ENCODE results near the gene BPIFB6. TPM values are rescaled to one million over a fixed set of nuclear protein-coding genes. Genes with fewer than 3 reads are reported as not detected.

Gene BPIFB6
- total RNA-seq, 1 experiment from 2014 or later: not detected

DNA sequence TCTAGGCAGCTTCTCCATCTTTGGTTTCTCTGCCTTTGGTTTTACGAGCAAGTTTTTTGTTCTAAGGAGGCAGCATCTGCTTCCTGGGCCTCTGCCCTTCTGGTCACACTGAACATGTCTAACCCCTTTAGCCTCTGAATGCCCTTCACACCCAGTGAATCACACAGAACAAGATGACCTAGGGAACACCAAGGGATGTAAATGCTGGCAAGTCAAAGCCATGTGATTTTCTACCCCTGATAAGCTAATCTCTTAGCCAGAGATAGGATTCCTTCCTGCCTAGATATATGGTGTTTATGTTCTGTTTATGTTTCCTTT is 7.2 kb upstream of the BPIFB6 start:
- BruUV-seq (replicated peaks): no TSS peak

DNA sequence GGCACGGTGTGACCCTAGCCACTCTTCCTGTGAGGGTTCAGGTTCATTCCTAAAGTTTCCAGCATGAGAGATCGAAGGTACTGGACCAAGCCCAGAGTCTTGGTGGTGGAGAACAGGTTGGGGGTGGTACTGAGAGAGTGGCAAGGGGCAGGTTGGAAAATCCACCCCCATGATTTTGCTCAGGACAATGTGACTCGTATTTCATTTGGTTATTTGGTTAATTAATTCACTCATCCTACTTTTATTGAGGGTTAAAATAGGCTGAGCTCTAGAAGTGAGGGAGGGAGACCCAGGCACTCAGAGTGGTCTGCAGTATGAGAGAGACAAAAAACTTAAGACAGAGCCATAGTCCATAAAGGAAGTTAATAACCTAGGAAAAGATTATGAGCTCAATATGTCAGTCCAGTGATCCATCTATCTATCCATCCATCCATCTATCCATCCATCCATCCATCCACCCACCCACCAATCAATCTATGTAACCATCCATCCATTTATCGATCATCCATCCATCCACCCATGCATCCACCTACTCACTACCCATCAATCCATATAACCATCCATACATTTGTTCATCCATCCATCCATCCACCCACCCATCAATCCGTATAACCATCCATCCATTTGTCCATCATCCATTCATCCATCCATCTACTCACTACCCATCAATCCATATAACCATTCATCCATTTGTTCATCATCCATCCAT is 6.7 kb upstream of the BPIFB6 start:
- H3K27me3 ChIP-seq (ENCODE audit: insufficient read depth, low read depth): peaks cover 56% of the 10 kb centered on the region

More for the DNA sequence above, 7.2 kb upstream of the BPIFB6 start:
- Histone ChIP-seq H3K79me2 (ENCODE audit: low read depth) (no peaks in the 10 kb centered on the region), H3K9me3 (ENCODE audit: insufficient read depth, low read depth) (no peaks in the 10 kb centered on the region), H3K27me3 (ENCODE audit: insufficient read depth, low read depth) (peaks cover 56% of the 10 kb centered on the region), H3K36me3 (ENCODE audit: low read depth) (no peaks in the 10 kb centered on the region), H3K4me1 (replicated peaks; ENCODE audit: insufficient read depth) (no peaks in the 10 kb centered on the region), H3K4me2 (no peak overlapping the region), H2AFZ (no peak overlapping the region), H3K27ac (no peak overlapping the region), H3K9me2 (ENCODE audit: insufficient read depth) (no peaks in the 10 kb centered on the region), H3F3A (ENCODE audit: insufficient read depth, low read depth) (no peaks in the 10 kb centered on the region), H3K4me3 (no peak overlapping the region), H4K20me1 (ENCODE audit: insufficient read depth) (no peaks in the 10 kb centered on the region)
- ChIA-PET POLR2A (ENCODE audit: unreplicated experiment) (no interaction called here), CTCF (no interaction called here)
- TF ChIP-seq, protein P1, sequence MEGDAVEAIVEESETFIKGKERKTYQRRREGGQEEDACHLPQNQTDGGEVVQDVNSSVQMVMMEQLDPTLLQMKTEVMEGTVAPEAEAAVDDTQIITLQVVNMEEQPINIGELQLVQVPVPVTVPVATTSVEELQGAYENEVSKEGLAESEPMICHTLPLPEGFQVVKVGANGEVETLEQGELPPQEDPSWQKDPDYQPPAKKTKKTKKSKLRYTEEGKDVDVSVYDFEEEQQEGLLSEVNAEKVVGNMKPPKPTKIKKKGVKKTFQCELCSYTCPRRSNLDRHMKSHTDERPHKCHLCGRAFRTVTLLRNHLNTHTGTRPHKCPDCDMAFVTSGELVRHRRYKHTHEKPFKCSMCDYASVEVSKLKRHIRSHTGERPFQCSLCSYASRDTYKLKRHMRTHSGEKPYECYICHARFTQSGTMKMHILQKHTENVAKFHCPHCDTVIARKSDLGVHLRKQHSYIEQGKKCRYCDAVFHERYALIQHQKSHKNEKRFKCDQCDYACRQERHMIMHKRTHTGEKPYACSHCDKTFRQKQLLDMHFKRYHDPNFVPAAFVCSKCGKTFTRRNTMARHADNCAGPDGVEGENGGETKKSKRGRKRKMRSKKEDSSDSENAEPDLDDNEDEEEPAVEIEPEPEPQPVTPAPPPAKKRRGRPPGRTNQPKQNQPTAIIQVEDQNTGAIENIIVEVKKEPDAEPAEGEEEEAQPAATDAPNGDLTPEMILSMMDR (conservative IDR thresholded peaks at IDR 0.05): no peak
- TF ChIP-seq EZH2 (IDR thresholded peaks at IDR 0.05; ENCODE audit: low read depth): no peak
- no peak for DNase-seq
- intact Hi-C loops (cut with micrococcal nuclease; ENCODE audit: unreplicated experiment): no loop called here

GRCh38 chr20:33025318-33025876 is 6.1 kb upstream of the BPIFB6 start:
- no peaks in the 10 kb centered on the region for H3K9me3 ChIP-seq (ENCODE audit: insufficient read depth, low read depth)
- H3K27ac ChIP-seq: no peak overlapping the region

More for the DNA sequence above, 6.7 kb upstream of the BPIFB6 start:
- CTCF ChIA-PET: no interaction called here
- H3K4me1 ChIP-seq (replicated peaks; ENCODE audit: insufficient read depth): no peaks in the 10 kb centered on the region
- POLR2A ChIA-PET (ENCODE audit: unreplicated experiment): no interaction called here
- BruUV-seq (replicated peaks): no TSS peak
- H3K9me3 ChIP-seq (ENCODE audit: insufficient read depth, low read depth): no peaks in the 10 kb centered on the region
- H3F3A ChIP-seq (ENCODE audit: insufficient read depth, low read depth): no peaks in the 10 kb centered on the region
- no peaks in the 10 kb centered on the region for H4K20me1 ChIP-seq (ENCODE audit: insufficient read depth)
- H3K79me2 ChIP-seq (ENCODE audit: low read depth): no peaks in the 10 kb centered on the region
- TF ChIP-seq, protein P1 (conservative IDR thresholded peaks at IDR 0.05): no peak
- no peak for TF ChIP-seq EZH2 (IDR thresholded peaks at IDR 0.05; ENCODE audit: low read depth)
- DNase-seq: no peak
- H3K27ac ChIP-seq: no peak overlapping the region
- no peaks in the 10 kb centered on the region for H3K36me3 ChIP-seq (ENCODE audit: low read depth)
- intact Hi-C loops (cut with micrococcal nuclease; ENCODE audit: unreplicated experiment): no loop called here
- H3K9me2 ChIP-seq (ENCODE audit: insufficient read depth): no peaks in the 10 kb centered on the region
- H3K4me2 ChIP-seq: no peak overlapping the region
- no peak overlapping the region for H2AFZ ChIP-seq
- H3K4me3 ChIP-seq: no peak overlapping the region

More at GRCh38 chr20:33025318-33025876, 6.1 kb upstream of the BPIFB6 start:
- H3K4me2 ChIP-seq: no peak overlapping the region
- peaks cover 58% of the 10 kb centered on the region for H3K27me3 ChIP-seq (ENCODE audit: insufficient read depth, low read depth)
- DNase-seq: no peak
- H3K79me2 ChIP-seq (ENCODE audit: low read depth): no peaks in the 10 kb centered on the region
- H2AFZ ChIP-seq: no peak overlapping the region
- H3K4me1 ChIP-seq (replicated peaks; ENCODE audit: insufficient read depth): no peaks in the 10 kb centered on the region
- H4K20me1 ChIP-seq (ENCODE audit: insufficient read depth): no peaks in the 10 kb centered on the region
- no TSS peak for BruUV-seq (replicated peaks)
- H3F3A ChIP-seq (ENCODE audit: insufficient read depth, low read depth): no peaks in the 10 kb centered on the region
- ChIA-PET POLR2A (ENCODE audit: unreplicated experiment) (no interaction called here), CTCF (no interaction called here)
- TF ChIP-seq, protein P1 (conservative IDR thresholded peaks at IDR 0.05): no peak
- no peak for TF ChIP-seq EZH2 (IDR thresholded peaks at IDR 0.05; ENCODE audit: low read depth)
- no peaks in the 10 kb centered on the region for H3K36me3 ChIP-seq (ENCODE audit: low read depth)
- intact Hi-C loops (cut with micrococcal nuclease; ENCODE audit: unreplicated experiment): no loop called here
- H3K9me2 ChIP-seq (ENCODE audit: insufficient read depth): no peaks in the 10 kb centered on the region
- no peak overlapping the region for H3K4me3 ChIP-seq
